ENCODE measurements around the gene RFX2.

RFX2 gene

GRCh38 chr19:5949792-5950305, 160.5 kb downstream of the RFX2 start:
- Histone ChIP-seq H3K36me3 (ENCODE audit: control insufficient read depth, low read depth, low read length) (no peaks in the 10 kb centered on the region), H3K4me1 (ENCODE audit: control insufficient read depth, low read depth, low read length) (peaks cover 69% of the 10 kb centered on the region), H3K9ac (ENCODE audit: low read length) (no peak overlapping the region), H3K4me3 (ENCODE audit: low read length) (no peak overlapping the region), H3K9me3 (ENCODE audit: control insufficient read depth, low read depth, low read length) (no peaks in the 10 kb centered on the region), H3K27me3 (ENCODE audit: control insufficient read depth, insufficient read depth, low read length) (no peaks in the 10 kb centered on the region), H3K27ac (ENCODE audit: low read length) (no peak overlapping the region)

GRCh38 chr19:5948752-5949564, 161.3 kb downstream of the RFX2 start:
- Histone ChIP-seq H3K36me3 (ENCODE audit: control insufficient read depth, low read depth, low read length) (no peaks in the 10 kb centered on the region), H3K4me3 (ENCODE audit: low read length) (no peak overlapping the region), H3K4me1 (ENCODE audit: control insufficient read depth, low read depth, low read length) (peaks cover 61% of the 10 kb centered on the region), H3K27me3 (ENCODE audit: control insufficient read depth, insufficient read depth, low read length) (no peaks in the 10 kb centered on the region), H3K27ac (ENCODE audit: low read length) (no peak overlapping the region), H3K9me3 (ENCODE audit: control insufficient read depth, low read depth, low read length) (no peaks in the 10 kb centered on the region), H3K9ac (ENCODE audit: low read length) (no peak overlapping the region)

GRCh38 chr19:5947435-5947834, 162.9 kb downstream of the RFX2 start:
- H3K36me3 ChIP-seq (ENCODE audit: control insufficient read depth, low read depth, low read length), result no peaks in the 10 kb centered on the region

GRCh38 chr19:5943623-5944022, 166.7 kb downstream of the RFX2 start:
- H3K9me3 ChIP-seq (ENCODE audit: control insufficient read depth, low read depth, low read length), result no peaks in the 10 kb centered on the region
- H3K4me1 ChIP-seq (ENCODE audit: control insufficient read depth, low read depth, low read length), result peaks cover 7% of the 10 kb centered on the region
- H3K27ac ChIP-seq (ENCODE audit: low read length), result no peak overlapping the region
- no peak overlapping the region for H3K9ac ChIP-seq (ENCODE audit: low read length)
- H3K4me3 ChIP-seq (ENCODE audit: low read length), result no peak overlapping the region
- H3K27me3 ChIP-seq (ENCODE audit: control insufficient read depth, insufficient read depth, low read length), result no peaks in the 10 kb centered on the region
- peaks cover 20% of the 10 kb centered on the region for H3K36me3 ChIP-seq (ENCODE audit: control insufficient read depth, low read depth, low read length)

More at GRCh38 chr19:5947435-5947834, 162.9 kb downstream of the RFX2 start:
- H3K4me1 ChIP-seq (ENCODE audit: control insufficient read depth, low read depth, low read length), result peaks cover 46% of the 10 kb centered on the region
- no peaks in the 10 kb centered on the region for H3K27me3 ChIP-seq (ENCODE audit: control insufficient read depth, insufficient read depth, low read length)
- H3K9ac ChIP-seq (ENCODE audit: low read length), result no peak overlapping the region
- no peaks in the 10 kb centered on the region for H3K9me3 ChIP-seq (ENCODE audit: control insufficient read depth, low read depth, low read length)
- no peak overlapping the region for H3K4me3 ChIP-seq (ENCODE audit: low read length)
- H3K27ac ChIP-seq (ENCODE audit: low read length), result no peak overlapping the region
